ENCODE data around the gene ZNF106. TPM values are rescaled to one million over a fixed set of nuclear protein-coding genes. Genes with fewer than 3 reads are reported as not detected.

ZNF106 gene
- total and polyA plus RNA-seq, 4 donors, result 7.5 to 25.4 (median 20.5) TPM

- TF ChIP-seq HNF4G (IDR thresholded peaks at IDR 0.05), result no peak
- no peak for TF ChIP-seq TAF1 (conservative IDR thresholded peaks at IDR 0.05)
- TF ChIP-seq EGR1 (IDR thresholded peaks at IDR 0.05; ENCODE audit: low read depth in 2 of 2), result no peak
- no peak for TF ChIP-seq SP1 (IDR thresholded peaks at IDR 0.05)
- TF ChIP-seq HNF4A (conservative IDR thresholded peaks at IDR 0.05), result no peak
- no peak for TF ChIP-seq RXRA (IDR thresholded peaks at IDR 0.05)
- Histone ChIP-seq H3K9ac (ENCODE audit: low read depth in 1 of 2, low read length in 2 of 2) (no peak overlapping the region), H3K4me3 (ENCODE audit: low read depth in 1 of 3, low read length in 3 of 3) (no peak overlapping the region), H3K36me3 (ENCODE audit: control insufficient read depth in 4 of 4, insufficient read depth in 3 of 4, low read depth in 1 of 4, low read length in 3 of 4) (no peaks in the 10 kb centered on the region), H3K27ac (ENCODE audit: low read depth in 1 of 2, low read length in 2 of 2) (no peak overlapping the region), H3K9me3 (ENCODE audit: control insufficient read depth in 4 of 4, low read length in 3 of 4) (no peaks in the 10 kb centered on the region), H3K27me3 (ENCODE audit: control insufficient read depth in 4 of 4, insufficient read depth in 4 of 4, low read length in 3 of 4) (no peaks in the 10 kb centered on the region), H3K4me1 (ENCODE audit: control insufficient read depth in 4 of 4, insufficient read depth in 4 of 4, low read length in 3 of 4) (peaks cover 0 to 7% (median 2%) of the 10 kb centered on the region in 4 donors)
- no peak for DNase-seq (ENCODE audit: low spot score)
- WGBS, result 89% methylated on average over 4 of the region's 4 CpGs
These were observed 16.6 kb upstream of the ZNF106 start for GRCh38 chr15:42507514-42507913.

GRCh38 chr15:42504631-42505030 lies 13.7 kb upstream of the ZNF106 start:
- TF ChIP-seq TAF1 (conservative IDR thresholded peaks at IDR 0.05) (no peak), JUND (IDR thresholded peaks at IDR 0.05) (no peak), FOXA2 (IDR thresholded peaks at IDR 0.05) (no peak), REST (IDR thresholded peaks at IDR 0.05) (no peak), MAX (IDR thresholded peaks at IDR 0.05) (no peak), CTCF (IDR thresholded peaks at IDR 0.05; ENCODE audit: low read depth, low read length, missing input control) (no peak), ZBTB33 (IDR thresholded peaks at IDR 0.05) (no peak), RXRA (IDR thresholded peaks at IDR 0.05) (no peak), ATF3 (IDR thresholded peaks at IDR 0.05) (no peak), EGR1 (IDR thresholded peaks at IDR 0.05; ENCODE audit: low read depth in 2 of 2) (no peak), NR2F2 (IDR thresholded peaks at IDR 0.05) (no peak), FOXA1 (IDR thresholded peaks at IDR 0.05) (no peak), HNF4G (IDR thresholded peaks at IDR 0.05) (no peak), SP1 (IDR thresholded peaks at IDR 0.05) (no peak), RAD21 (IDR thresholded peaks at IDR 0.05) (no peak), HNF4A (conservative IDR thresholded peaks at IDR 0.05) (no peak), YY1 (IDR thresholded peaks at IDR 0.05) (no peak)
- Histone ChIP-seq H3K4me3 (ENCODE audit: low read depth in 1 of 3, low read length in 3 of 3) (no peak overlapping the region), H3K9ac (ENCODE audit: low read depth in 1 of 2, low read length in 2 of 2) (no peak overlapping the region), H3K36me3 (ENCODE audit: control insufficient read depth in 4 of 4, insufficient read depth in 3 of 4, low read depth in 1 of 4, low read length in 3 of 4) (no peaks in the 10 kb centered on the region), H3K9me3 (ENCODE audit: control insufficient read depth in 4 of 4, low read length in 3 of 4) (no peaks in the 10 kb centered on the region), H3K4me1 (ENCODE audit: control insufficient read depth in 4 of 4, insufficient read depth in 4 of 4, low read length in 3 of 4) (peaks cover 0 to 5% (median 1%) of the 10 kb centered on the region in 4 donors), H3K27ac (ENCODE audit: low read depth in 1 of 2, low read length in 2 of 2) (no peak overlapping the region), H3K27me3 (ENCODE audit: control insufficient read depth in 4 of 4, insufficient read depth in 4 of 4, low read length in 3 of 4) (no peaks in the 10 kb centered on the region)
- 78% methylated on average over 3 of the region's 3 CpGs for WGBS
- DNase-seq (ENCODE audit: low spot score), result no peak

Data from liver (tissue), 9 donors.